Mucosa of descending colon (tissue), 3 donors: Measurements from ENCODE around the gene AEBP1. TPM values are rescaled to one million over a fixed set of nuclear protein-coding genes. Genes with fewer than 3 reads are reported as not detected.
A peak's percentile ranks its signal among the peaks of the same experiment; 100 is the strongest.

ENCODE experiments used
- ATAC-seq: fragments of 200-7000 bp; cut with Tn5 transposase; one replicate; pipeline ENCODE4 v1.9.1; 2020; ENCODE audit warnings: mild to moderate bottlenecking, moderate library complexity
- DNase-seq, 3 donors: peaks; one replicate each; pipeline ENCODE4 v3.0.0-alpha.2; 2020
- H3K36me3 ChIP-seq: fragments of 200-600 bp; one replicate; pipeline ENCODE4 v1.8.0; 2021; ENCODE audit warnings: low read depth, mild to moderate bottlenecking
- H3K4me1 ChIP-seq: fragments of 200-600 bp; one replicate; pipeline ENCODE4 v1.8.0; 2021; ENCODE audit warnings: low read depth, mild to moderate bottlenecking
- H3K4me3 ChIP-seq: fragments of 200-600 bp; one replicate; pipeline ENCODE4 v1.8.0; 2021; ENCODE audit warnings: mild to moderate bottlenecking
- H3K9me3 ChIP-seq: fragments of 200-600 bp; one replicate; pipeline ENCODE4 v1.8.0; 2021; ENCODE audit warnings: mild to moderate bottlenecking
- intact Hi-C, 2 donors: fragments of 100-400 bp; cut with DNase I in 1 of 2; cut with micrococcal nuclease in 1 of 2; formaldehyde crosslinking; loops; one replicate each; pipeline versions ENCODE4 v1.11.0 to v1.11.1; 2022; cut with DNase I, micrococcal nuclease
- total RNA-seq, 3 donors: library from RNA; stranded (reverse); fragmentation: NEBNext Ultra II Directional in 2 of 3; extraction: Animal tissue kit (Norgen Biotek cat#: 25700) in 2 of 3; gene quantifications; one replicate each; pipeline versions ENCODE4 v1.2.1 to v1.2.4, GENCODE V29; 2021 to 2023
- TF ChIP-seq, protein P1 (sequence below): fragments of 200-600 bp; IDR thresholded peaks from one replicate; pipeline ENCODE4 v1.8.0; 2022; ENCODE audit warnings: antibody characterized with exemption, mild to moderate bottlenecking
- donor health status: DM: no; HTN: no; CAD: no; lungs with moderate emphysema.
- donor health status: DM: no; HTN: no; CAD: no.
- donor health status: DM: no; HTN: yes; CAD: no.

AEBP1 gene
- total RNA-seq, 3 donors from 2014 or later = 14.1 to 130 (median 42.2) TPM

GRCh38 chr7:44101966-44102845 lies 1.9 kb upstream of the AEBP1 start:
- ATAC-seq (no peak), DNase-seq (peak in 1 of 3 donors; percentile 14)
- no peaks in the 10 kb centered on the region for H3K36me3 ChIP-seq
- no peaks in the 10 kb centered on the region for H3K4me1 ChIP-seq
- TF ChIP-seq, protein P1, sequence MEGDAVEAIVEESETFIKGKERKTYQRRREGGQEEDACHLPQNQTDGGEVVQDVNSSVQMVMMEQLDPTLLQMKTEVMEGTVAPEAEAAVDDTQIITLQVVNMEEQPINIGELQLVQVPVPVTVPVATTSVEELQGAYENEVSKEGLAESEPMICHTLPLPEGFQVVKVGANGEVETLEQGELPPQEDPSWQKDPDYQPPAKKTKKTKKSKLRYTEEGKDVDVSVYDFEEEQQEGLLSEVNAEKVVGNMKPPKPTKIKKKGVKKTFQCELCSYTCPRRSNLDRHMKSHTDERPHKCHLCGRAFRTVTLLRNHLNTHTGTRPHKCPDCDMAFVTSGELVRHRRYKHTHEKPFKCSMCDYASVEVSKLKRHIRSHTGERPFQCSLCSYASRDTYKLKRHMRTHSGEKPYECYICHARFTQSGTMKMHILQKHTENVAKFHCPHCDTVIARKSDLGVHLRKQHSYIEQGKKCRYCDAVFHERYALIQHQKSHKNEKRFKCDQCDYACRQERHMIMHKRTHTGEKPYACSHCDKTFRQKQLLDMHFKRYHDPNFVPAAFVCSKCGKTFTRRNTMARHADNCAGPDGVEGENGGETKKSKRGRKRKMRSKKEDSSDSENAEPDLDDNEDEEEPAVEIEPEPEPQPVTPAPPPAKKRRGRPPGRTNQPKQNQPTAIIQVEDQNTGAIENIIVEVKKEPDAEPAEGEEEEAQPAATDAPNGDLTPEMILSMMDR = no peak
- H3K4me3 ChIP-seq = no peak overlapping the region
- H3K9me3 ChIP-seq = no peaks in the 10 kb centered on the region
- intact Hi-C loops = no loop called here

DNA sequence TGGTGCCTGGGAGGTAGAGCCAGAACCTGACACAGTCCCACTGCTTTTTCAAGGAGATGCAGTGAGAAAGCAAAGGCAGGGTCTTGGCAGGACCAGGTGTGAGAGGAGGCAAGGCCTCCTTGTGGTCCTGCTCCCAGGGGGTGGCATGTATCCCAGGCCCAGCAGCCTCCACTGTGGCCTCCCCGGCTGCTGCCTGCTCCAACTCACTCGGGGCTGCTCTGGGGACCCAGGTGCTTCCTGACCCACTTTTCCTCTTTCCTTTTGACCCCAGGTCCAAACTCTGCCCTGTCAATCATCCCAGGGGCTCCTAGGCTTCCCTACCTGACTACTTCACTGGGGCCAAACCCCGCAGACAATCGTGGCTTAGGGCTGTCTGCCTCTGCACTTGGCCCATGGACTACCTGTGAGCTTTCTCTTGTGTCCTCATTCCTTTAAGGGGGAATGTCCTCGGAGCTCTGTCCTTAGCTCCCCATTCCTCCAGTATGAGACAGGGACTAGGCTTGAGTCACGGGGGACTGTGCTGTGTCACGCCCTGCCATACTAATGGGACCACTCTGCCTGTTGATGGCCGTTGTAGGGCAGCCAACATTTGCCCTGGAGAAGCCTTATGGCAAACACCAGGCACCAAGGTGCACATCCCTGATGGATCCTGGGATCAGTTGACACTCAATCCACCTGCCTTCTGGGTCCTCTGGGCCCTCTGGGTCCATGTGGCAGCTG lies 1.1 kb upstream of the AEBP1 start:
- ATAC-seq (no peak), DNase-seq (peak in 1 of 3 donors; percentile 14)
- H3K4me3 ChIP-seq = no peak overlapping the region
- no peaks in the 10 kb centered on the region for H3K4me1 ChIP-seq
- no peaks in the 10 kb centered on the region for H3K36me3 ChIP-seq
- no peaks in the 10 kb centered on the region for H3K9me3 ChIP-seq
- intact Hi-C loops = no loop called here
- TF ChIP-seq, protein P1 = no peak

- DNase-seq = peak in 1 of 3 donors; percentile 16
- H3K4me3 ChIP-seq = no peak overlapping the region
- no peaks in the 10 kb centered on the region for H3K9me3 ChIP-seq
- no peaks in the 10 kb centered on the region for H3K36me3 ChIP-seq
- intact Hi-C loops = no loop called here
- TF ChIP-seq, protein P1 = no peak
- H3K4me1 ChIP-seq = no peaks in the 10 kb centered on the region
- no peak for ATAC-seq
Measured at GRCh38 chr7:44103566-44103922, 601 bp upstream of the AEBP1 start.

GRCh38 chr7:44104860-44105771 lies 971 bp downstream of the AEBP1 start:
- Histone ChIP-seq H3K4me3 (peak overlapping the region; percentile 11), H3K9me3 (no peaks in the 10 kb centered on the region), H3K4me1 (no peaks in the 10 kb centered on the region), H3K36me3 (no peaks in the 10 kb centered on the region)
- DNase-seq = peak in 2 of 3 donors; percentile 26 to 48
- ATAC-seq = peak; percentile 12
- TF ChIP-seq, protein P1 = no peak
- intact Hi-C loops = no loop called here

DNA sequence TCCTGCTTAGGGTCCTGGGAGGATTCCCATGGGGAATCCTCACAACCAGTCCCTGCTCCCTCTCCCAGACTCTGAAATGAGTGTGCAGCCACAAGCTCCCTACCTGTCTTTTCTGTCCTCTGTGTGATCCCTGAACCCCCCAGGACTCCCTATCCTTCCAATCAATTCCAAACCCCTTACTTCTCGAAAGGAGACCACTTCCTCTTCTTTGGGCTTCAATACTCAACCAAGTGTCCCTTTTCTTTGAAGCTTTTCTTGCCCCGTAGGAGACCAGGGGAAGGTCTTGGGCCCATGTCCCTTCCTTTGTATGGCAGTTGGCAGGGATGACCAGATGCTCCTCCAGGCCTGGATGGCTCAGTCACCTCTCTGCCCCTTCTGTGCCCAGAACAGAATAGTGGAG lies 1.7 kb downstream of the AEBP1 start:
- no peak for ATAC-seq
- intact Hi-C loops = no loop called here
- no peak for DNase-seq
- Histone ChIP-seq H3K4me3 (no peak overlapping the region), H3K4me1 (no peaks in the 10 kb centered on the region), H3K36me3 (no peaks in the 10 kb centered on the region), H3K9me3 (no peaks in the 10 kb centered on the region)
- TF ChIP-seq, protein P1 = no peak
